GM19395 (cell line): ENCODE data around the gene A2M.

Experiments
- ATAC-seq: cut with Tn5 transposase; IDR thresholded peaks from one replicate; pipeline ENCODE4 v1.9.1; 2021; ENCODE audit warnings: mild to moderate bottlenecking, moderate library complexity; ENCODE audit not compliant: unreplicated experiment

Gene A2M

GRCh38 chr12:9074484-9075137 lies 41.1 kb downstream of the A2M start:
- ATAC-seq: no peak

- ATAC-seq: no peak
Measured at GRCh38 chr12:9073076-9073475, 42.6 kb downstream of the A2M start.

- no peak for ATAC-seq
Measured at GRCh38 chr12:9072481-9073038, 43.2 kb downstream of the A2M start.

GRCh38 chr12:9071969-9072368 lies 43.8 kb downstream of the A2M start:
- no peak for ATAC-seq

- ATAC-seq: no peak
Measured at GRCh38 chr12:9071518-9071917, 44.2 kb downstream of the A2M start.

- ATAC-seq: no peak
Measured at GRCh38 chr12:9070351-9070750, 45.4 kb downstream of the A2M start.

- ATAC-seq: no peak
Measured at GRCh38 chr12:9068600-9068999, 47.1 kb downstream of the A2M start.

GRCh38 chr12:9068086-9068485 lies 47.6 kb downstream of the A2M start:
- ATAC-seq: no peak

- no peak for ATAC-seq
Measured at GRCh38 chr12:9066755-9067423, 48.8 kb downstream of the A2M start.

- no peak for ATAC-seq
Measured at GRCh38 chr12:9066183-9066623, 49.5 kb downstream of the A2M start.

- no peak for ATAC-seq
Measured at GRCh38 chr12:9065607-9065856, 50.2 kb downstream of the A2M start.

GRCh38 chr12:9064815-9065606 lies 50.7 kb downstream of the A2M start:
- ATAC-seq: peak; percentile 17

GRCh38 chr12:9064201-9064814 lies 51.4 kb downstream of the A2M start:
- peak; percentile 65 for ATAC-seq

GRCh38 chr12:9052610-9053009 lies 63.1 kb downstream of the A2M start:
- ATAC-seq: no peak

- ATAC-seq: no peak
Measured at GRCh38 chr12:9051158-9051550, 64.6 kb downstream of the A2M start.

- no peak for ATAC-seq
Measured at GRCh38 chr12:9050521-9051157, 65.1 kb downstream of the A2M start.

GRCh38 chr12:9049520-9050133 lies 66.1 kb downstream of the A2M start:
- ATAC-seq: no peak

GRCh38 chr12:9048930-9049329 lies 66.8 kb downstream of the A2M start:
- ATAC-seq: no peak

- no peak for ATAC-seq
Measured at GRCh38 chr12:9047105-9047504, 68.6 kb downstream of the A2M start.

GRCh38 chr12:9043766-9044165 lies 72.0 kb downstream of the A2M start:
- no peak for ATAC-seq

GRCh38 chr12:9041321-9041720 lies 74.4 kb downstream of the A2M start:
- no peak for ATAC-seq
